ENCODE measurements around the gene SLC39A11. TPM values are rescaled to one million over a fixed set of nuclear protein-coding genes. Genes with fewer than 3 reads are reported as not detected.

The SLC39A11 gene
- total and polyA plus RNA-seq, 4 donors = 18.9 to 44.9 (median 28.2) TPM

DNA sequence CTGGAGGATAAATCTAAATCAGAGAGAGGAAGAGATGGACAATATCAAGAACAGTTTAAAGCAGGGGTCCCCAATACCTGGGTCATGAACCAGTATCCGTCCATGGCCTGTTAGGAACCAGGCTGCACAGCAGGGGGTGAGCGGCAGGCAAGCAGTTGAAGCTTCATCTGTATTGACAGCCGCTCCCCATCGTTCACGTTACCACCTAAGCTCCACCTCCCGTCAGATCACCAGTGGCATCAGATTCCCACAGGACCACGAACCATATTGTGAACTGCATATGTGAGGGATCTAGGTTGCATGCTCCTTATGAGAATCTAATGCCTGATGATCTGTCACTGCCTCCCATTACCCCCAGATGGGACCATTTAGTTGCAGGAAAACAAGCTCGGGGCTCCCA, 226.5 kb downstream of the SLC39A11 start:
- Histone ChIP-seq H3K27me3 (ENCODE audit: control insufficient read depth in 4 of 4, insufficient read depth in 4 of 4, low read length in 3 of 4) (no peaks in the 10 kb centered on the region), H3K36me3 (ENCODE audit: control insufficient read depth in 4 of 4, insufficient read depth in 3 of 4, low read depth in 1 of 4, low read length in 3 of 4) (no peaks in the 10 kb centered on the region), H3K4me3 (ENCODE audit: low read depth in 1 of 3, low read length in 3 of 3) (no peak overlapping the region), H3K27ac (ENCODE audit: low read depth in 1 of 2, low read length in 2 of 2) (no peak overlapping the region), H3K9ac (ENCODE audit: low read depth in 1 of 2, low read length in 2 of 2) (no peak overlapping the region), H3K4me1 (ENCODE audit: control insufficient read depth in 4 of 4, insufficient read depth in 4 of 4, low read length in 3 of 4) (no peaks in the 10 kb centered on the region), H3K9me3 (ENCODE audit: control insufficient read depth in 4 of 4, low read length in 3 of 4) (no peaks in the 10 kb centered on the region)
- no peak for TF ChIP-seq CTCF (IDR thresholded peaks at IDR 0.05; ENCODE audit: low read depth, low read length, missing input control)
- TF ChIP-seq RXRA (IDR thresholded peaks at IDR 0.05) = no peak
- no peak for TF ChIP-seq YY1 (IDR thresholded peaks at IDR 0.05)
- TF ChIP-seq MAX (IDR thresholded peaks at IDR 0.05) = no peak
- DNase-seq (ENCODE audit: low spot score) = no peak
- 96% methylated on average over 8 of the region's 8 CpGs for WGBS

- 94% methylated on average over 11 of the region's 11 CpGs for WGBS
- no peak for DNase-seq (ENCODE audit: low spot score)
- no peak for TF ChIP-seq NR2F2 (IDR thresholded peaks at IDR 0.05)
- TF ChIP-seq EGR1 (IDR thresholded peaks at IDR 0.05; ENCODE audit: low read depth in 2 of 2) = no peak
- no peak for TF ChIP-seq FOXA1 (IDR thresholded peaks at IDR 0.05)
- TF ChIP-seq YY1 (IDR thresholded peaks at IDR 0.05) = no peak
- no peak for TF ChIP-seq HNF4A (conservative IDR thresholded peaks at IDR 0.05)
- no peak for TF ChIP-seq ZBTB33 (IDR thresholded peaks at IDR 0.05)
- TF ChIP-seq MAX (IDR thresholded peaks at IDR 0.05) = no peak
- TF ChIP-seq, protein P1, sequence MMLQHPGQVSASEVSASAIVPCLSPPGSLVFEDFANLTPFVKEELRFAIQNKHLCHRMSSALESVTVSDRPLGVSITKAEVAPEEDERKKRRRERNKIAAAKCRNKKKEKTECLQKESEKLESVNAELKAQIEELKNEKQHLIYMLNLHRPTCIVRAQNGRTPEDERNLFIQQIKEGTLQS (IDR thresholded peaks at IDR 0.05) = no peak
- TF ChIP-seq RXRA (IDR thresholded peaks at IDR 0.05) = no peak
- no peak for TF ChIP-seq JUND (IDR thresholded peaks at IDR 0.05)
- TF ChIP-seq CTCF (IDR thresholded peaks at IDR 0.05; ENCODE audit: low read depth, low read length, missing input control) = no peak
- TF ChIP-seq SP1 (IDR thresholded peaks at IDR 0.05) = no peak
Observed at GRCh38 chr17:72863526-72864211, 228.8 kb downstream of the SLC39A11 start.

More at GRCh38 chr17:72863526-72864211, 228.8 kb downstream of the SLC39A11 start:
- Histone ChIP-seq H3K27ac (ENCODE audit: low read depth in 1 of 2, low read length in 2 of 2) (no peak overlapping the region), H3K9ac (ENCODE audit: low read depth in 1 of 2, low read length in 2 of 2) (no peak overlapping the region), H3K27me3 (ENCODE audit: control insufficient read depth in 4 of 4, insufficient read depth in 4 of 4, low read length in 3 of 4) (no peaks in the 10 kb centered on the region), H3K4me1 (ENCODE audit: control insufficient read depth in 4 of 4, insufficient read depth in 4 of 4, low read length in 3 of 4) (no peaks in the 10 kb centered on the region), H3K4me3 (ENCODE audit: low read depth in 1 of 3, low read length in 3 of 3) (no peak overlapping the region), H3K36me3 (ENCODE audit: control insufficient read depth in 4 of 4, insufficient read depth in 3 of 4, low read depth in 1 of 4, low read length in 3 of 4) (no peaks in the 10 kb centered on the region), H3K9me3 (ENCODE audit: control insufficient read depth in 4 of 4, low read length in 3 of 4) (peaks cover 0 to 4% (median 2%) of the 10 kb centered on the region in 4 donors)
